22Rv1 (cell line): ENCODE results near the gene CFAP99.

Experiments used
- H3K27ac ChIP-seq: fragments of 450-650 bp; 2 replicates; pipeline ENCODE4 v1.5.1; 2017
- CTCF ChIP-seq: fragments of 450-650 bp; IDR thresholded peaks from 2 replicates; pipeline ENCODE4 v1.5.1; 2017; ENCODE audit warnings: mild to moderate bottlenecking
- ZFX ChIP-seq: fragments of 450-650 bp; IDR thresholded peaks from 2 replicates; pipeline ENCODE4 v1.6.1; 2017; ENCODE audit warnings: antibody characterized with exemption, borderline replicate concordance

The CFAP99 gene

GRCh38 chr4:2387218-2387617 is 31.5 kb upstream of the CFAP99 start:
- no peak overlapping the region for H3K27ac ChIP-seq
- TF ChIP-seq ZFX (no peak), CTCF (no peak)

- TF ChIP-seq CTCF (no peak), ZFX (no peak)
- H3K27ac ChIP-seq: no peak overlapping the region
Observed at GRCh38 chr4:2387829-2388228, 30.9 kb upstream of the CFAP99 start.

- TF ChIP-seq ZFX (no peak), CTCF (no peak)
Observed at GRCh38 chr4:2388429-2389182, 30.1 kb upstream of the CFAP99 start.

GRCh38 chr4:2389691-2390090 is 29.1 kb upstream of the CFAP99 start:
- no peak overlapping the region for H3K27ac ChIP-seq
- no peak for TF ChIP-seq ZFX
- no peak for TF ChIP-seq CTCF

More at GRCh38 chr4:2388429-2389182, 30.1 kb upstream of the CFAP99 start:
- H3K27ac ChIP-seq: no peak overlapping the region

- TF ChIP-seq ZFX (no peak), CTCF (no peak)
- no peak overlapping the region for H3K27ac ChIP-seq
Observed at GRCh38 chr4:2390146-2390545, 28.6 kb upstream of the CFAP99 start.

- H3K27ac ChIP-seq: no peak overlapping the region
- TF ChIP-seq ZFX (no peak), CTCF (no peak)
Observed at GRCh38 chr4:2390784-2391421, 27.9 kb upstream of the CFAP99 start.
